ENCODE measurements around the gene HPGDS.

DNA sequence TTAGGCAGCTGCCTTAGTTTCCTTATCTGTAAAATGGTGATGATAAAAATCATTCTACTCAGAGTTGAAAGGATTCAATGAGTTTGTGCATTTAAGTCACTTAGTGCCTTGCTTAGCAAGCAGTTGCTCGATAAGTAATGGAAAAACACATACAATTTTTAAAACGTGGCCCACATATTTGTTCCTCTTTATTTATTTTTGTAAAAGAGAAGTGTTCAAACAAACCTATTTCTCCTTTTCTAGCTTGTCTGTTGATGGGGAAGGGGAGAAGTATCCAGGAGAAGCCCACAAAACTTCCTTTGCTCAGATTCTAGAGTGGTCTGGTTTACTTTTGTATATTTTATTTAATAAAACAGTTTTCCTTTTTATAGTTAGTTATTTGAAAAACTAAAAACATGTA lies 3.3 kb upstream of the HPGDS start:
- TF ChIP-seq RFX5 (IDR thresholded peaks at IDR 0.05; ENCODE audit: low read length) (no peak), YY1 (IDR thresholded peaks at IDR 0.05; ENCODE audit: low read depth) (no peak), EZH2phosphoT487 (IDR thresholded peaks at IDR 0.05; ENCODE audit: borderline replicate concordance, low read depth) (no peak), TEAD4 (IDR thresholded peaks at IDR 0.05; ENCODE audit: borderline replicate concordance, insufficient read depth) (no peak)
- TF ChIP-seq, protein P1, sequence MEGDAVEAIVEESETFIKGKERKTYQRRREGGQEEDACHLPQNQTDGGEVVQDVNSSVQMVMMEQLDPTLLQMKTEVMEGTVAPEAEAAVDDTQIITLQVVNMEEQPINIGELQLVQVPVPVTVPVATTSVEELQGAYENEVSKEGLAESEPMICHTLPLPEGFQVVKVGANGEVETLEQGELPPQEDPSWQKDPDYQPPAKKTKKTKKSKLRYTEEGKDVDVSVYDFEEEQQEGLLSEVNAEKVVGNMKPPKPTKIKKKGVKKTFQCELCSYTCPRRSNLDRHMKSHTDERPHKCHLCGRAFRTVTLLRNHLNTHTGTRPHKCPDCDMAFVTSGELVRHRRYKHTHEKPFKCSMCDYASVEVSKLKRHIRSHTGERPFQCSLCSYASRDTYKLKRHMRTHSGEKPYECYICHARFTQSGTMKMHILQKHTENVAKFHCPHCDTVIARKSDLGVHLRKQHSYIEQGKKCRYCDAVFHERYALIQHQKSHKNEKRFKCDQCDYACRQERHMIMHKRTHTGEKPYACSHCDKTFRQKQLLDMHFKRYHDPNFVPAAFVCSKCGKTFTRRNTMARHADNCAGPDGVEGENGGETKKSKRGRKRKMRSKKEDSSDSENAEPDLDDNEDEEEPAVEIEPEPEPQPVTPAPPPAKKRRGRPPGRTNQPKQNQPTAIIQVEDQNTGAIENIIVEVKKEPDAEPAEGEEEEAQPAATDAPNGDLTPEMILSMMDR (IDR thresholded peaks at IDR 0.05): no peak

Measured in SK-N-SH (cell line).